Measurements from ENCODE around the gene TBL3.
"Not testable (repeated sequence)": the region's sequence is repeated elsewhere in the genome, so short reads cannot be mapped to it uniquely, and the experiment has no call there.

Gene TBL3

DNA sequence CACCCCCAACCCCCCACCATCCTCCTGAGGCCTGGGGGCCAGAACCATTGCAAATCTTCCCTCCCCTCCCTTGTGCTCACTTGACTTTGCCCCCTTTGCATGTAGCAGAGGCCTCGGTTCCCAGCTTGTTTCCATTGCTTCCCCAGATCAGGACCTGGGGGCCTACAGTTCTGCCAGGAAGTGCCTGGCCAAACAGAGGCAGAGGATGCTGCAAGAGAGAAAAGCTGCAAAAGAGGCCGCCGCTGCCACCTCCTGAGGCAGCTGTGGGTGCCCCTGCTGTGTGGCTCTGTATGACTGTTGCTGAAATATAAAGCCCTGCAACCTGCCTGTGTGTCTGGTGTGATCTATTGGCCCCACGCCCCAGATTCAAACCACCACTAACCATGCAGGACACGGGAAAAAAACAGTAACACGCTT lies 10.2 kb upstream of the TBL3 start:
- no peak for DNase-seq (ENCODE audit: extremely low read depth, low read depth)
- TF ChIP-seq CTCF (IDR thresholded peaks at IDR 0.05; ENCODE audit: low read depth, low read length, missing control alignments): no peak
- H3K4me3 ChIP-seq (replicated peaks; ENCODE audit: low read depth, low read length): peak overlapping the region; percentile 86

DNA sequence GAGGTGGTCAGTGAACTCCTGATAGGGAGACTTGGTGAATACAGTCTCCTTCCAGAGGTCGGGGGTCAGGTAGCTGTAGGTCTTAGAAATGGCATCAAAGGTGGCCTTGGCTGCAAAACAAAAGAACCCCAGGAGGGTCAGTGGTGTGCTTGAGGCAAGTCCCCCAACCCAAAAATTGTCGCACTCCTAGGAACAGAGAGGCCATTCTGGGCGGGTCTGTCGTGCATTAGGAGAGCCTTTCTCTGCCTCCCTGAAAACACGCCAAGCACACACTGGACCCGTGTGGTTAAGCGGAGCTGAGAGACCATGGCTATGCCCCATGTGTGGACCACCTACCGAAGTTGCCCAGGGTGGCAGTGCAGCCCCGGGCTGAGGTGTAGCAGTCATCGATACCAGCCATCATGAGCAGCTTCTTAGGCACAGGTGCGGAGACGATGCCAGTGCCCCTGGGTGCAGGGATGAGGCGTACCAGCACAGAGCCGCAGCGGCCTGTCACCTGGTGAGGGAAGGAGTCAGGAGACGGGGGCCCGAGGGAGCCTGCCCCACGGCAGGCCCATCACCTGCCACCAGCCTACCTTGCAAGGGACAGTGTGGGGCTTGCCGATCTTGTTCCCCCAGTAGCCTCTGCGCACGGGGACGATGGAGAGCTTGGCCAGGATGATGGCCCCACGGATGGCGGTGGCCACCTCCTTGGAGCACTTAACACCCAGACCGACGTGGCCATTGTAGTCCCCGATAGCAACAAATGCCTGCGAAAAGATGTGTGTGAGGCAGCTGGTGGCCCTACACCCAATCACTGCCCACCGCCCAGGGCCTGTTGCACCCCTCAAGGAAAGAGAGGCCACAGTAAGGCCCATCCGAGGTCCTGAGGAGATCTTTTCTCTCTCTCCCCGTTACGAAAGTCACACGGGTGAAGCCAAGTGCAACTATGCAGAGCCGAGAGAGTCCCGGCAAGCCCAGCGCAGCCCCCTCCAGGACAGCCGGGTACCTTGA lies 9.4 kb upstream of the TBL3 start:
- DNase-seq (ENCODE audit: extremely low read depth, low read depth): not testable (repeated sequence)
- H3K4me3 ChIP-seq (replicated peaks; ENCODE audit: low read depth, low read length): peak overlapping the region; percentile 86

GRCh38 chr16:1963806-1964505 lies 7.9 kb upstream of the TBL3 start:
- TF ChIP-seq CTCF (IDR thresholded peaks at IDR 0.05; ENCODE audit: low read depth, low read length, missing control alignments): no peak
- DNase-seq (ENCODE audit: extremely low read depth, low read depth): no peak
- H3K4me3 ChIP-seq (replicated peaks; ENCODE audit: low read depth, low read length): peak overlapping the region; percentile 86

- peak within 1 kb of the TSS; percentile 86 for H3K4me3 ChIP-seq (replicated peaks; ENCODE audit: low read depth, low read length)
Observed at GRCh38 chr16:1964506-1965395, 7.1 kb upstream of the TBL3 start, which contains the start of gene RPS2. Gene RPS2 (minus strand): TSS chr16:1964826. CDS start chr16:1964625, 201 bp downstream.

DNA sequence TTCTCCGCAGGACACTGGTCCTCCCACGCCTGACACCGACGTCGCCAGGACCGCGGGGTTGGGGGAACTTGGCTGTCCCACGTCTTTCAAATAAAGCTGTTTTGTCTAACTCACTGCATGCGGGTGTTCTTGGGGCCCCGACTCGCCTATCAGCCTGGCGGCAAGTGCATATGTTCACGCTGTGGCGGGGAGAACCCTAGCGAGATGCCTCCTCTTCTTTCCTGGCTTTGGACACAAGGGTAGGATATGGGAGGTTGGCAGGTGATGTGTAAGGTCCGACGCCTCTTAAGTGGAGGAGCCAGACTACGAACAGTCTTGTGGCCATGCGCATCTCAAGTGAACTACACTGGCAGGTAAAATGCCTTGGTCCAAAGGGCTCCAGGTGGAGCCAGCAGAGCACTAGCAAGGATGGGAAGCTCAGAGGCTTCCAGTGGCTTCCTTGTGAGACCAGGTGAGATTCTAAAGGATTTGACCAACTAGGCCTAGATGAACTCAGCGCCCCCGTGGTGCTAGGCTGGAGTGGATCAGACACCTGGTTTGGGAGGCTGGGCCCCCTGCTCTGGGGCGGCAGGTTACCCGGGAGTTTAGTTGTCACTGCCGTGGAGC lies 6.4 kb upstream of the TBL3 start:
- TF ChIP-seq CTCF (IDR thresholded peaks at IDR 0.05; ENCODE audit: low read depth, low read length, missing control alignments): no peak
- peak overlapping the region; percentile 86 for H3K4me3 ChIP-seq (replicated peaks; ENCODE audit: low read depth, low read length)
- DNase-seq (ENCODE audit: extremely low read depth, low read depth): no peak

More at GRCh38 chr16:1964506-1965395, 7.1 kb upstream of the TBL3 start, which contains the start of gene RPS2:
- no peak for TF ChIP-seq CTCF (IDR thresholded peaks at IDR 0.05; ENCODE audit: low read depth, low read length, missing control alignments)
- peak; percentile 91 for DNase-seq (ENCODE audit: extremely low read depth, low read depth)

DNA sequence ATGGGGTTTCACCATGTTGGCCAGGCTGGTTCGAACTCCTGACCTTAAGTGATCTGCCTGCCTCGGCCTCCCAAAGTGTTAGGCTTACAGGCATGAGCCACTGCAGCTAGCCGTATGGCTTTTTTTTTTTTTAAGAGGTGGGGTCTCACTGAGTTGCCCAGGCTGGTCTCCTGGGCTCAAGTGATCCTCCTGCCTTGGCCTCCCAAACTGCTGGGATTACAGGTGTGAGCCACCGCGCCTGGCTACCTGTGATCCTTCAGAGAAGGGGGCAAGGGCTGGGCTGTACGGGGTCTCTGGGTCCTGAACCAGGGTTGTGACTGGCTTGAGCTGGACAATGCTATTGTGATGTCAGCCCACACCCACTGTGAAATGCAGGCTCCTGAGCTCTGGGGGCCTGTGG lies 5.4 kb upstream of the TBL3 start, which contains the start of gene RNF151:
Gene RNF151, plus strand, starts transcription at position 397 of the 400 bp plus-strand sequence. CDS start 26 bp downstream, outside the sequence.
- no peak for TF ChIP-seq CTCF (IDR thresholded peaks at IDR 0.05; ENCODE audit: low read depth, low read length, missing control alignments)

More for the DNA sequence above, 5.4 kb upstream of the TBL3 start, which contains the start of gene RNF151:
- no peak for DNase-seq (ENCODE audit: extremely low read depth, low read depth)
- peak within 1 kb of the TSS; percentile 86 for H3K4me3 ChIP-seq (replicated peaks; ENCODE audit: low read depth, low read length)
